Epidermal melanocyte (primary cell): ENCODE data around the gene EREG.
"Not testable (repeated sequence)": the region's sequence is repeated elsewhere in the genome, so short reads cannot be mapped to it uniquely, and the experiment has no call there.

Source experiments
- DNase-seq: peaks from one replicate; pipeline ENCODE4 v3.0.0; 2011; ENCODE audit warnings: low spot score; ENCODE audit not compliant: insufficient read length

The EREG gene

DNA sequence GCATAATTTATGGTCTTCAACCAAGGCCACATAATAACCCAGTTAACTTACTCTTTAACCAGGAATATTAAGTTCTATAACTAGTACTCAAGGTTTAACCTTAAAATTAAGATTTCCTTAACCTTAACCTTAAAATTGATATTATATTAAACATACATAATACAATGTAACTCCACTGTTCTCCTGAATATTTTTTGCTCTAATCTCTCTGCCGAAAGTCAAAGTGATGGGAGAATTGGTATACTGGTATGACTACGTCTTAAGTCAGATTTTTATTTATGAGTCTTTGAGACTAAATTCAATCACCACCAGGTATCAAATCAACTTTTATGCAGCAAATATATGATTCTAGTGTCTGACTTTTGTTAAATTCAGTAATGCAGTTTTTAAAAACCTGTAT lies 22.8 kb downstream of the EREG start:
- no peak for DNase-seq

DNA sequence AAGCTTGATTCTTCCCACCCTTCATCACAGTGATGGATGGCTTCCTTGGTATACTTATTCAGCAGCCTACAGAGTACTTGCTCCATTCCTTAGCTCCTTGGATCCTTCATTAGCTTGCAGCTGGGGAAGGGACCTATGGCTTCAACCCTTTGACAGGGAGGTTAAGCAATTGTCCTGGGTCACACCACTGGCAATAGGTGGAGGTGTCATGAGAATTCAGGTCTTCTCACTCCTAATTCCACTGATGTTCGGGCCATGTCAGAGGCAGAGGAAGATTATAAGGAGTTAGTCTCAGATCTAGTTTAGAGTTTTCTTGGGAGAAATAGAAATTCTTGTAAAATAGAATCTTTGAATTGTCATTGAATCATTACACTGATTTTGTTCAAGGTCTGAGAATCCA lies 24.5 kb downstream of the EREG start:
- no peak for DNase-seq

GRCh38 chr4:74390677-74391076 lies 25.7 kb downstream of the EREG start:
- no peak for DNase-seq

GRCh38 chr4:74391346-74391745 lies 26.4 kb downstream of the EREG start:
- no peak for DNase-seq

DNA sequence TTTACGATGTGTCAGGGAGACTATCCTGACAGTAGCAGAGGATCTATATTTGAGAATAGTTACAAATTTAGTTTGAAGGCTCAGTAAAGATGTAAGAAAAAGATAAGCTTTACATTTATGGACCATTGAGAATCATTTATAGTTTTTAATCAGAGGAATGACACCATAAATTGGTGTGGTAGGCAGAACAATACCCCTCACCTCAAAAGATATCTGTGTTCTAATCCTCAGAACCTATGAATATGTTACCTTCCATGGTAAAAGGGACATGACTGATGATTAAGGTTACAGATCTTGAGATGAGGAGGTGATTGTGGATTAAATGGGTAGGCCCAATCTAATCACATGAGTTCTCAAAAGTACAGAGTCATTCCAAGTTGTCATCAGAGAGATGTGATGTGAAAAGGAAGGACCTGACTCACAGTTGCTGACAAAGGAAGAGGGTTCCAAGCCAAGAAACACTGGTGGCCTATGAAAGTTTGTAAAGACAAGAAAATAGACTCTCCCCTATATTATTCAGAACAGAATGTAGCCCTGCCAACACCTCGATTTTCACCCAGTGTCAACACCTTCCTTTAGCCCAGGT lies 27.0 kb downstream of the EREG start:
- DNase-seq, result no peak

DNA sequence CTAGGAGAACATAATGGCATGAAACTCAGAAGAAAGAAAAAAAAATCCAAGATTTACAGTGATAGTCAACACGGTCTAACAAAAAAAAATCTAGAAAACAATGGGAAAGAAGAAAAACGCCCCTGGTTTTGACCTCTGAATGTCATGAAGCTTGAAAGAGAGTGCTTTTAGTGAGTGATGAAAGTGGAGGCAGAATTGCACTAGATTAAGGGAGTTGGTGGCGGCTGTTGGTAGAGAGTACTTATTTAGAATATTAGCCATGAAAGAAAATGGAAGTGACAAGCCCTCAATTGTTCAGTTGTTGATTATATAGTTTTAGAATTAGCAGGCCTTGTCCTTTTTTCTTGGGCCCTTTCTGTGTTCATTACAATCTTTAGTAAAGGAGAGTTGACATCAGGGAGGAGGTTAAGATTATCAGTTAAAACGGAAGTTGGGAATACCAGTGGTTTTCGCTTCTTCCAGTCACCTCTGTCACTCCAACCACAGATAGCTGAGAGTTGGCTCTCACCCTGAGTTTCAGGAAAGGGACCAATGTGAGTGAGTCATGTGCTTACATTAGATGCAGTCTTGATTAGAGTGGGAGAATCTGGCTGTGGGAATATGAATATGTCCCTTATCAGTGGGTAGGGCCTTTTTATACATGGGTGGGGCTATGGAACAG lies 29.7 kb downstream of the EREG start:
- DNase-seq, result no peak

DNA sequence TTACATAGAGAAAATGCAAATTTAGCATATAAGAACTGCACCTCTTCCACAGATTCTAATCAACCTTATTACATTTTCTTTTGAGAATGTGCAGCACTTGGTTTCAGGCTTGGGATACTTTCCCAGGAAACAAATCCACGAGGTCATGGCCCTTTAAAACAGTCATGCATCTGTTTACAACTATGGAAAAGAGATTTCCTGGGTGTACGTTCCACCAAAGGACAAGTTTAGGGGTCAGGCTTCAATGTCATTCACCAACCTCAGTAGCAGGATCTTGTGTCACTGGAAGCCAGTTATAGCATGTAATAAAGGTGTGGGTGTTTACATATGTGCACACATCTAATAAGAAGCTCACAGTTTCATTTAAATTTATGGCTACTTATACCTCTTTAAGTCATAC lies 30.7 kb downstream of the EREG start:
- DNase-seq, result no peak

DNA sequence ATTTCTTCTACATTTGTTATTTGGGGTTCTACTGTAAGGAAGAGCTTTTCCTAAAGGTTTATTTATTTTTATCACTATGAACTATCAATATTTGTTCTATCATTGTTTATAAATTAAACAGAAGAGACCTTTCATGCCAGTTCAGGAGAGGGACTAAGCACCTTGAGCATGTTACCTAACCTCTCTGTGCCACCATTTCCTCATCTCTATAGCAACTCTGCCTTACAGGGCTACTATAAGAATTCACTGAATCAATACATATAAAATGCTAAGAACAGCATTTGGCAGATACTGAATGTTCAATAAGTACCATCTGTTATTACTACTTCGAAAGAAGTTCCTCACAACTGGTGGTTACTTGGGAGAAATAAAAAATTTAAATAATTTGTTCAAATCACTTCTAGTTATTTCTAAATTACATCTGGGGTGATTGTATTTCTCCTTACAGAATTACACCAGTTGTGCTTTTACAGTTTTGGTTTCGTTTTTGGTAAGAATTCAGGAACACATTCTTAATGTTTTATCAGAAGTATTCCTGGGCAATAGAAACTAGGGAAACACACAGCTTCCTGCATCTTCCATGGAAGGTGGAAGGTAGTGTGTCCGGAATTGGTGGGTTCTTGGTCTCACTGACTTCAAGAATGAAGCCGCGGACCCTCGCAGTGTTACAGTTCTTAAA lies 32.9 kb downstream of the EREG start:
- no peak for DNase-seq

DNA sequence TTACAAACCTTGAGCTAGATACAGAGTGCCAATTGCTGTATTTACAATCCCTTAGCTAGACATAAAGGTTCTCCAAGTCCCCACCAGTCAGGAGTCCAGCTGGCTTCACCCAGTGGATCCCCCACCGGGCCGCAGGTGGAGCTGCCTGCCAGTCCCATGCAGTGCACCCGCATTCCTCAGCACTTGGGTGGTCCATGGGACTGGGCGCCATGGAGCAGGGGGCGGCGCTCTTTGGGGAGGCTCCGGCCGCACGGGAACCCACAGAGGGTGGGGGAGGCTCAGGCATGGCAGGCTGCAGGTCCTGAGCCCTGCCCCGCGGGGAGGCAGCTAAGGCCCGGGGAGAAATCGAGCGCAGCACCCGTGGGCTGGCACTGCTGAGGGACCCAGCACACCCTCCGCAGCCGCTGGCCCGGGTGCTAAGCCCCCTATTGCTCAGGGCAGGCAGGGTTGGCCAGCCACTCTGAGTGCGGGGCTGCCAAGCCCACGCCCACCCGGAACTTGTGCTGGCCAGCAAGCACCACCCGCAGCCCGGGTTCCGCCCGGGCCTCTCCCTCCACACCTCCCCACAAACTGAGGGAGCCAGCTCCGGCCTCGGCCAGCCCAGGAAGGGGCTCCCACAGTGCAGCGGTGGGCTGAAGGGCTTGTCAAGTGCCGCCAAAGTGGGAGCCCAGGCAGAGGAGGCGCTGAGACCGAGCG lies 34.1 kb downstream of the EREG start:
- not testable (repeated sequence) for DNase-seq

DNA sequence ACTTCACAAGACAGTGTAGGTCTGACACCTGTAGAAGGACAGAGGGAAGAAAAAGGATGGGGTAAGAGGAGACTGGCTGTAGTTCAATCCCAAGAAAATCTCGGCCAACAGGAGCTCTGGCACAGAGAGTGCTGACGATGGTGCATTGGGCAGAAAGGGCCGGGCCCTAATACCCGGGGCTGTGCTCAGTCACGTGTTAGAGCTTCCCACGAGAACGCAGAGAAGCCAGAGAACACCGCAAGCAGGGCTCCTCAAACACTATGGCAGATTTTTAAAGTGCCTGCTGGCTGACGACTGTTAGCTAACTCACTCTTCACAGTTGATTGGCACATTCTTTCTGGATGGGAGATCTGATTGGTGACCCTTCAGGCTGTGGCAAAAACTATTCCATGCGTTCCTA lies 35.5 kb downstream of the EREG start:
- DNase-seq, result no peak

DNA sequence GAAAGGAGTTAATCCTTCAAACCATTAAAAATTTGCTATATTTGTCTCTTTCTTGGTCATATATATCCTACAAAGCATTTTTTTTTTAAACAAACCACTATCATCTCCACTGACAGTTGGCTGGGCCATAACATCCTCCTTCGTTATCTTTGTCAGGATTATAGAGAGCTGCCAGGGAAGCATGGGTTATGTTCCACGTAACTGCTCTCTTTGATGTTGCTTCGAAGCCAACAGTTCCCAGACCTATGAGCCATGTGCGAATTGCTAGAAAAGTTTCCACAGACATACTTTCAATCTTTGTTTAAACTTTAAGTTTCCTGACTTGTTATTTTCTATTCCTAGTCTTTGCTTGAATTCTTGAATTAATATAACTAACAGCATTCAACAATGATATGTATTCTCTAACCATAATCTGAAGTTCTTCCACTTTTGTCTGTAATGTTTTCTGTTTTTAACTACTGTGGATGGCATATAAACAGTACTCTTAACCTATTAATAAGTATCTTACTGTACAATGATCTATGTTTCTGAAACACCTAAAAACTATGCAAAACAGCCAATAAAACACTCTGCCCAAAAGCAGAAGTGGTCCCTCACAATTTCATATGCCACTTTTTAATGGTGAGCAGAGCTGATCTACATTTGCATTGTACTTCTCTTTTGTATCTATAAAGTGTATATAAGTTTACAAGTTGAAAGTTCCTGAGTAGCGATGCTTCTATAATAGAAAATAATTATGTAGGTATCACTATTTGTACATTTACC lies 37.9 kb downstream of the EREG start:
- no peak for DNase-seq

- DNase-seq, result no peak
These were observed 42.9 kb downstream of the EREG start for GRCh38 chr4:74407891-74408290.

GRCh38 chr4:74408639-74409038 lies 43.7 kb downstream of the EREG start:
- DNase-seq, result no peak

DNA sequence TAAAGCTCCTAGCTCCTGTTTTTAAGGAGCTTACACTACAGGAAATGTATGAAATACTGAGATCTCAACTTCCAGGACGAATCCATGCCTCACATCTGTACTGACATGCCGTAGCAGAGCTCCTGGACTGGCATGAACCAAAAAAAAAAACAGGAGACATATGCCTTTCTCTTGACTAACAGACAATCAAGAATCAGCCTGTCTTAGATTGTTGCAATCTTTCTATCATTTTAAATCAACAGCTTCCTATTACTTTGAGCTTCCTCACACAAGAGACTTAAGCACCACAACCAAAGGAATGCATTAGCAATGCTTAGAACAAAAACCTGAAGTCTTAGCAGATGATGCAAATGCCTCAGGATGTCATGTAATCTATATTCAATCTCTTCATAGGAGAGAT lies 45.3 kb downstream of the EREG start:
- no peak for DNase-seq

DNA sequence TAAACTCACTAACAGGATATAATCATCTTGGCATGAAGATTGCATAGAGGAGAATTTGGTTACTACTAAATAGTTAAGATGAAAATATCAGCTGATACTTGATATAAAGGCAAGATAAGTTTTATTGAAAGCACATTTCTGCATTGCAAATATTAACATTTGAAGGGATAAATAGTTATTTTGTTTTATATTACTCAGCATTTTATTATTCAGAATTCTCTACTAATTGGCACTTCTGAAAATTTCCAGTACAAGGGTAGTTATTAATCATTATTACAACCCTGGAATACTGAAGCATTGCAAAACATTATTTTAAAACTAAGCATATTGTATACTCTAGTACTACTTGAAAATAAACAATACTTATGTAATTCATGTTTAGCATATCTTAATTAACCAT lies 47.3 kb downstream of the EREG start:
- DNase-seq, result no peak

DNA sequence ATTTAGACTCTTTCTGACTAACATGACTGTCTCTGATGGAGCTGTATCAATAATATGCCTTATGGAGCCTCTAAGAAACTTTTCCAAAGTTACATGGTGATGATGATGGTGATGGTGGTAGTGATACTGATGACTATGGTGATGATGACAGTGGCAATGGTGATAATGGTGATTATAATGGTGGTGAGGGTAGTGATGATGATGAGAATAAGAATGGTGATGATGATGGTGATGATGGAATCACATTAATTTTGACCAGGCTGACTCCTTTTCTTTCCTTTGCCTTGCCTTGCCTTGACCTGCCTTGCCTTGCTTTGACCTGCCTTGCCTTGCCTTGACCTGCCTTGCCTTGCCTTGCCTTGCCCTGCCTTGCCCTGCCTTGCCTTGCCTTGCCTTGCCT lies 48.3 kb downstream of the EREG start:
- no peak for DNase-seq

DNA sequence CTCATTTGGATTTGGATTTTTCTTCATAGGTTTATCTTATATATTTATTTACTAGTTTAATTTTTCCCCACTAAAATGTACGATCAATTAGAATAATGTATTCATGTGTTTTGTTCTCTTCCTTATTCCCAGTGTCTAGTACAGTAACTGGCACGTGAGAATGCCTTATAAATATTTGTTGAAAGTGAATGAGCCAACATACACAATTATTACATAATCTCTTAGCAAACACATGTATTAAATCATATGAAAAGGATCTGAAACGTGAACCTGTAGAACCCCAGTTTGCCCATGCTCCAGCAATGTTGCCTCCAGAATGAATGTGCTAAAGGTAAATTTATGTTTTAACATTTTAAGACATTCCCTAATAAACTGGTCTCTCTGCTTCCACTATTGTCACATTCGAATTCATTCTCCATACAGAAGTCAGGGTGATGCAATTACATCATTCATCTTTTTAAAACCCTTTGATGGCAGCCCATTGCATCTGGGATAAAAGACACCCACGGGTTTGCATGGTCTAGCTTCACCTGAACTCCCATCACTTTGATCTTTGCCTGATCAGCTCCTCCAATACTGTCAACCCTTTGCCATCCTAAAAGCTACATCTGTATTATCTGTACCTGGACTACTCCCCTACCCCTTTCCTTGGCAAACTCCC lies 49.3 kb downstream of the EREG start:
- DNase-seq, result no peak

DNA sequence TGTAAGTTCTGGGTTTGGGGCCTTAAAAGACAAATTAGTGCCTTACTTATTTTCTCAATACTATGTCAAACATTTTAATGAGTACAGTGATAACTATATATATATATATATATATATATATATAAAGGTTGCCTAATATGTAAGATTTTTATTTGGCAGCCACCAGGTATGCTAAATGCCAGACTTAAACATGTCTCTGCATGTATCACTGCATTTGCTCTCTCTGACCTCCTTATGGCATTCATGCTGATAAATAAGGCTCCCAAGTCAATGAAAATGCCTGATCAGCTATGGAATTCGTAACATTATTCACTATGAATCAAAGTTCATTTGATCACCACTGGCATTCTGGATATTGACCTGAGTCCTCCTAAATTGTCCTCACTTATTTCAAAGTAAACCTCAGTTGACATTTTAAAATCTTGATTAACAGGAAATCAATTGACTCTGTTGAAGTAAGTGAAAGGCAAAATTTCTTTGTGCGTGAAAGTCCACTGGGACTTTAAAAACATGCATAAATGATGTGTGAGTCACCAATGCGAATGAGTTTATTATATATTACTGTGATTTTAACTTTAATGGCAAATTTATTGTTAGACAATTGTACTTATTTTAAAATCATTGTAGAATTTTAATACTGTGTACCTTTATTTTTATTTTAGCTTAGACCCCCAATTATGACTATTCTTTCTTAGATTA lies 50.8 kb downstream of the EREG start:
- no peak for DNase-seq

DNA sequence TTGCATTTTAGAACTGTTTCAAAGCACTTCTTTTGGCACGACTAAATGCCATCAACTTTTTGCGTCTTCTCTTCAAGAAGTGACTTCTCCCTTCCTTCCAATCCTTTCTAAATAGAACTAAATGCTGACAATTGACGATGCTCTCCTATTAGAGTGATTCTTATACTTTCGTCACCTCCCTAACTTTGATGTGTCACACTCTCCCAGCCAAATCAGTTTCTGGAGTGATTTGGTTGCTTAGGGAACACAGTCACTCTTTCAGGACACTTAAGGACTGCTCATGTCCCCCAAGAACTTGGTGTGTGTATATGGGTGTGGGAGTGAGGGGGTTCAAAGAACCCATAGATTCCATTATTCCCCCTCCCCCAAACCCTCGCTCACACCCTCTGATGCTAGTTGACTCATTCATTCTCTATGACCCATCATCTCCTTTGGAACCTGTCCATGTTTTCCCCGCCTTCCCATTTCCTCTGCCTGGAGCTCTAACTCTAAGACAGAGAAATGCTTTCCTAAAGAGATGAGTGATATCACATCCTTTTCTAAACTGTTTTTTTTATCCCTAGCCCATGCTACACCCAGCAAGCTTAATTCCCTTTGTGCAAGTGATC lies 53.2 kb downstream of the EREG start:
- no peak for DNase-seq

DNA sequence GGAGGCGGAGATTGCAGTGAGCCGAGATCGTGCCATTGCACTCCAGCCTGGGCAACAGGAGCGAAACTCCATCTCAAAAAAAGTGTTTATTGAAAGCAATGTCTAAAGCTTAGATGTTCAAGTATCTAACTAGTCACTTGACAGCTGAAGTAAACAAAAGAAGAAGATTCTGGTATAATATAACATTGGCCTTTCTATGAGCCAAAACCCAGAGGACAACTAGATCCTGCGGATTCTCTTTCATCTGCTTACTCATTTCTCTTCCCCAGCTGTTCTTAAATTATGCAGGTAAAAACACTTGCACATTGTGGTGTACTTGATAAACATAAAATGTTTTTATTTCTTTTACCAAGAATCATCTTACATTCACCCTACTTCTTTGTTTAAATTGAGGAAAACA lies 55.9 kb downstream of the EREG start:
- DNase-seq, result no peak
